Loucy (cell line): Measurements from ENCODE around the gene NXPH2.

ENCODE experiments used
- H2AFZ ChIP-seq: fragments of 200-600 bp; sonication (generic); 2 replicates; pipeline ENCODE4 v1.6.0; 2016; ENCODE audit warnings: antibody characterized with exemption, mild to moderate bottlenecking, low read length, moderate library complexity
- H3F3A ChIP-seq: fragments of 200-600 bp; 2 replicates; pipeline ENCODE4 v1.6.0; 2016; ENCODE audit warnings: antibody characterized with exemption, low read depth, mild to moderate bottlenecking
- H3K27me3 ChIP-seq: fragments of 200-600 bp; sonication (generic); 2 replicates; pipeline ENCODE4 v1.6.1; 2014; ENCODE audit warnings: low read length, mild to moderate bottlenecking; ENCODE audit not compliant: insufficient read depth, poor library complexity, severe bottlenecking
- H3K36me3 ChIP-seq: fragments of 200-600 bp; sonication (generic); 2 replicates; pipeline ENCODE4 v1.6.1; 2016; ENCODE audit warnings: low read length; ENCODE audit not compliant: insufficient read depth
- H3K4me1 ChIP-seq: fragments of 200-600 bp; sonication (generic); 2 replicates; pipeline ENCODE4 v1.5.1; 2014; ENCODE audit warnings: low read length, mild to moderate bottlenecking; ENCODE audit not compliant: insufficient read depth, poor library complexity, severe bottlenecking
- H3K4me2 ChIP-seq: fragments of 200-600 bp; sonication (generic); 2 replicates; pipeline ENCODE4 v1.6.0; 2014; ENCODE audit warnings: antibody characterized with exemption, low read length, low read depth, mild to moderate bottlenecking; ENCODE audit not compliant: poor library complexity, severe bottlenecking
- H3K4me3 ChIP-seq: fragments of 200-600 bp; sonication (generic); 2 replicates; pipeline ENCODE4 v1.5.1; 2014; ENCODE audit warnings: low read length, mild to moderate bottlenecking, mixed read lengths; ENCODE audit not compliant: poor library complexity, severe bottlenecking
- H3K79me2 ChIP-seq: fragments of 200-600 bp; sonication (generic); 2 replicates; pipeline ENCODE4 v1.6.1; 2014; ENCODE audit warnings: low read length; ENCODE audit not compliant: insufficient read depth
- H3K9ac ChIP-seq: fragments of 200-600 bp; sonication (generic); 2 replicates; pipeline ENCODE4 v1.6.0; 2014; ENCODE audit warnings: mild to moderate bottlenecking, low read depth, low read length, moderate library complexity; ENCODE audit not compliant: poor library complexity, severe bottlenecking
- H3K9me2 ChIP-seq: fragments of 200-600 bp; sonication (generic); replicated peaks from 2 replicates; pipeline ENCODE4 v1.6.1; 2016; ENCODE audit warnings: low read depth, low read length, mixed read lengths
- H3K9me3 ChIP-seq: fragments of 200-600 bp; sonication (generic); 2 replicates; pipeline ENCODE4 v1.6.1; 2014; ENCODE audit warnings: mild to moderate bottlenecking, antibody characterized with exemption, low read length, low read depth; ENCODE audit not compliant: insufficient read depth
- H4K20me1 ChIP-seq: fragments of 200-600 bp; sonication (generic); 2 replicates; pipeline ENCODE4 v1.6.0; 2014; ENCODE audit warnings: antibody characterized with exemption, low read length, mild to moderate bottlenecking; ENCODE audit not compliant: insufficient read depth, poor library complexity, severe bottlenecking
- CTCF ChIP-seq: fragments of 200-600 bp; sonication (generic); conservative IDR thresholded peaks from 2 replicates; pipeline ENCODE4 v1.5.1; 2014; ENCODE audit warnings: mild to moderate bottlenecking, antibody characterized with exemption, low read length
- EZH2phosphoT487 ChIP-seq: fragments of 200-600 bp; IDR thresholded peaks from 2 replicates; pipeline ENCODE4 v1.6.1; 2018; ENCODE audit warnings: antibody characterized with exemption, mild to moderate bottlenecking, moderate library complexity, borderline replicate concordance

The NXPH2 gene

DNA sequence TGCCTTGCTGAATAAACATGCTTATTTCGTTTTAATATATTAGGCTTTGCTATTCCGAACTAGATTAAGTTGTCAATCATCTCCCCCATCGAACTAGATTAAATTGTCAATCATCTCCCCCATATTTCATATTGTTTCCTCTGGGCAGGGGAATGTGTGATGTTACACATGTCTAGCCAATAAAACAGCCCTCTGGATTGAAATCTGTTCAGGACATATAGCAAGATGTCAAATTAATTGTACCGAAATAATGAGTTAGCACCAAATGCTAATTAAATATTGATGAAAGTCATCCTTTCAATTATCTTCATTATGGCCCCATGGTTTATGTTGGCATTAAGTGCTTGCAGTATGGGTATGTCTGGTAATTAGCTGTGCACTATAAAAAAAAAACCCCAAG is 143.1 kb downstream of the NXPH2 start:
- H3K9me2 ChIP-seq: no peaks in the 10 kb centered on the region
- H3K4me1 ChIP-seq: no peaks in the 10 kb centered on the region
- no peaks in the 10 kb centered on the region for H4K20me1 ChIP-seq
- no peak for TF ChIP-seq CTCF
- no peak for TF ChIP-seq EZH2phosphoT487
- H3F3A ChIP-seq: no peaks in the 10 kb centered on the region
- H2AFZ ChIP-seq: no peak overlapping the region
- H3K79me2 ChIP-seq: no peaks in the 10 kb centered on the region
- H3K4me2 ChIP-seq: no peak overlapping the region
- H3K9ac ChIP-seq: no peak overlapping the region
- no peaks in the 10 kb centered on the region for H3K27me3 ChIP-seq
- H3K36me3 ChIP-seq: no peaks in the 10 kb centered on the region
- H3K4me3 ChIP-seq: no peak overlapping the region
- no peaks in the 10 kb centered on the region; the same call in 1 of the 2 replicates for H3K9me3 ChIP-seq

DNA sequence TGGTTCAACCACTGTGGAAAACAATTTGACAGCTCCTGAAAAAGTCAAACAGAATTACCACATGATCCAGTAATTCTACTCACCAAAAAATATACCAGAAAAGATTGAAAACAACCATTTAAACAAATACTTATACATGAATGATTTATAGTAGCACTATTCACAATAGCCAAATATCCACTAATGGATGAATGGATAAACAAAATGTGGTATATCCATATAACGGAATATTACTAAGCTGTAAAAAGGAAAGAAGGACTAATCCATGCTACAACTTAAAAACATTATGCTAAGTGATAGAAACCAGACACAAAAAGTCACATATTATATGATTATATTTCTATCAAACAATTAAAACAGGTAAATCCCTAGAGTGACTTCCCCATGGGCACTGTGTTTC is 147.1 kb downstream of the NXPH2 start:
- Histone ChIP-seq H3K27me3 (no peaks in the 10 kb centered on the region), H3K4me1 (no peaks in the 10 kb centered on the region), H3K79me2 (no peaks in the 10 kb centered on the region), H4K20me1 (no peaks in the 10 kb centered on the region), H3K4me2 (no peak overlapping the region), H3K9me3 (no peaks in the 10 kb centered on the region; the same call in 1 of the 2 replicates), H3F3A (no peaks in the 10 kb centered on the region), H2AFZ (no peak overlapping the region), H3K36me3 (no peaks in the 10 kb centered on the region), H3K4me3 (no peak overlapping the region), H3K9ac (no peak overlapping the region), H3K9me2 (no peaks in the 10 kb centered on the region)
- TF ChIP-seq CTCF: no peak
- TF ChIP-seq EZH2phosphoT487: no peak

DNA sequence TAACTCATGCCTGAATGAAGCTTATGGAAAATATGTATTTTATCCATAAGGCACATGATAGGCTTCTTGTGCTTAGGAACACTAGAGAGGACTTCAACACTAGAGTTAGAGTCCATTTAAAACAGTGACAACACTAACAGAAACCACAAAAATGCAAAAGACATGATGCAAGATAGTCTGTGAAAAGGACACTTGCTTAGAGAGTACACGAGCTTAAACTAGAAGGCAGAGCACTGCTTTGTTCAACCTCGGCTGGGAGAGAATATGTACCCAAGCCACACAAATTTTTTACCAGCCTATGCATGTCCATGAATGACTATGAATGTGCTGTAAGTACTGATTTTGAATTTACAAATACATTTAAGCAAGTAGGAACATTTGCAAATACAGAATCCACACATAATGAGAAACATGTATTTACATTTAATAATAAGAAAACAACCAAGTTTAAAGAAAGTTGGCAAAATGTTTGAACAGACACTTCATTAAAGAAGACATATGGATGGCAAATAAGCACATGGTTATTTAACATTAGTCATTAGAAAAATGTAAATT is 148.0 kb downstream of the NXPH2 start:
- H3K27me3 ChIP-seq: no peaks in the 10 kb centered on the region
- no peak overlapping the region for H3K4me3 ChIP-seq
- H3K9ac ChIP-seq: no peak overlapping the region
- H3K36me3 ChIP-seq: no peaks in the 10 kb centered on the region
- no peak overlapping the region for H3K4me2 ChIP-seq
- H2AFZ ChIP-seq: no peak overlapping the region
- H3K79me2 ChIP-seq: no peaks in the 10 kb centered on the region
- no peaks in the 10 kb centered on the region for H3F3A ChIP-seq
- TF ChIP-seq CTCF (no peak), EZH2phosphoT487 (no peak)
- H3K9me2 ChIP-seq: no peaks in the 10 kb centered on the region
- H4K20me1 ChIP-seq: no peaks in the 10 kb centered on the region
- no peaks in the 10 kb centered on the region; the same call in 1 of the 2 replicates for H3K9me3 ChIP-seq
- H3K4me1 ChIP-seq: no peaks in the 10 kb centered on the region
